MG63 (cell line): ENCODE measurements around the gene RPL35. TPM values are rescaled to one million over a fixed set of nuclear protein-coding genes. Genes with fewer than 3 reads are reported as not detected.
A peak's percentile ranks its signal among the peaks of the same experiment; 100 is the strongest.

Source experiments
- DNase-seq: peaks from one replicate; pipeline ENCODE4 v3.0.0-alpha.2; 2020
- H3K27me3 ChIP-seq: fragments of 250-450 bp; sonication (Bioruptor Pico); 2 replicates; pipeline ENCODE4 v1.5.1; 2020; ENCODE audit warnings: mild to moderate bottlenecking, moderate library complexity
- H3K36me3 ChIP-seq: fragments of 250-450 bp; sonication (Bioruptor Pico); 2 replicates; pipeline ENCODE4 v1.5.1; 2020; ENCODE audit warnings: mild to moderate bottlenecking, moderate library complexity
- H3K4me3 ChIP-seq: fragments of 250-450 bp; sonication (Bioruptor Pico); 2 replicates; pipeline ENCODE4 v1.5.1; 2020; ENCODE audit warnings: mild to moderate bottlenecking, moderate library complexity
- H3K9me3 ChIP-seq: fragments of 250-450 bp; sonication (Bioruptor Pico); 2 replicates; pipeline ENCODE4 v1.5.1; 2020; ENCODE audit warnings: mild to moderate bottlenecking, moderate library complexity
- total RNA-seq: library from RNA; depleted of rRNA; stranded (reverse); fragments of >200 nt; shearing (Covaris generic); gene quantifications from 2 replicates; pipeline ENCODE4 v1.2.3, GENCODE V29; 2014; ENCODE audit warnings: low replicate concordance; rRNA removed

RPL35 gene
- 3,004 and 3,358 TPM in 2 replicates for total RNA-seq

- peak; percentile 95 for DNase-seq
- H3K9me3 ChIP-seq, result no peaks in the 10 kb centered on the region
- H3K36me3 ChIP-seq, result peaks cover 50% of the 10 kb centered on the region
- H3K4me3 ChIP-seq, result peak within 1 kb of the TSS; percentile 73
- no peaks in the 10 kb centered on the region for H3K27me3 ChIP-seq
These were observed at the start of gene RPL35, which contains the start of gene ARPC5L for GRCh38 chr9:124861342-124862229. RPL35 (minus strand) TSS chr9:124861957; CDS start chr9:124861912, 45 bp downstream. ARPC5L (plus strand) TSS chr9:124862130; CDS start chr9:124869291, 7,161 bp downstream.

GRCh38 chr9:124908098-124908497 lies 46.3 kb upstream of the RPL35 start:
- H3K4me3 ChIP-seq, result no peak overlapping the region
- no peak for DNase-seq
- H3K27me3 ChIP-seq, result no peaks in the 10 kb centered on the region
- no peaks in the 10 kb centered on the region for H3K9me3 ChIP-seq
- peaks cover 22% of the 10 kb centered on the region for H3K36me3 ChIP-seq

- Histone ChIP-seq H3K27me3 (no peaks in the 10 kb centered on the region), H3K36me3 (peaks cover 26% of the 10 kb centered on the region), H3K9me3 (no peaks in the 10 kb centered on the region), H3K4me3 (no peak overlapping the region)
- DNase-seq, result no peak
These were observed 45.2 kb upstream of the RPL35 start for GRCh38 chr9:124906966-124907365.

- no peak for DNase-seq
- Histone ChIP-seq H3K9me3 (no peaks in the 10 kb centered on the region), H3K4me3 (no peak overlapping the region), H3K27me3 (no peaks in the 10 kb centered on the region), H3K36me3 (peaks cover 25% of the 10 kb centered on the region)
These were observed 38.1 kb upstream of the RPL35 start for GRCh38 chr9:124899845-124900244.

- no peak overlapping the region for H3K4me3 ChIP-seq
- H3K27me3 ChIP-seq, result no peaks in the 10 kb centered on the region
- DNase-seq, result no peak
- H3K36me3 ChIP-seq, result peaks cover 30% of the 10 kb centered on the region
- no peaks in the 10 kb centered on the region for H3K9me3 ChIP-seq
These were observed 36.1 kb upstream of the RPL35 start for GRCh38 chr9:124897570-124898460.

GRCh38 chr9:124894741-124895170 lies 33.0 kb upstream of the RPL35 start:
- peaks cover 25% of the 10 kb centered on the region for H3K36me3 ChIP-seq
- H3K4me3 ChIP-seq, result no peak overlapping the region
- no peak for DNase-seq
- H3K27me3 ChIP-seq, result no peaks in the 10 kb centered on the region
- H3K9me3 ChIP-seq, result no peaks in the 10 kb centered on the region

- Histone ChIP-seq H3K36me3 (peaks cover 23% of the 10 kb centered on the region), H3K4me3 (no peak overlapping the region), H3K27me3 (no peaks in the 10 kb centered on the region), H3K9me3 (no peaks in the 10 kb centered on the region)
- no peak for DNase-seq
These were observed 32.4 kb upstream of the RPL35 start for GRCh38 chr9:124894035-124894740.

GRCh38 chr9:124890179-124890578 lies 28.4 kb upstream of the RPL35 start:
- H3K36me3 ChIP-seq, result peaks cover 18% of the 10 kb centered on the region
- no peak for DNase-seq
- no peaks in the 10 kb centered on the region for H3K9me3 ChIP-seq
- no peaks in the 10 kb centered on the region for H3K27me3 ChIP-seq
- no peak overlapping the region for H3K4me3 ChIP-seq

- H3K9me3 ChIP-seq, result no peaks in the 10 kb centered on the region
- no peaks in the 10 kb centered on the region for H3K27me3 ChIP-seq
- DNase-seq, result no peak
- H3K4me3 ChIP-seq, result no peak overlapping the region
- peaks cover 22% of the 10 kb centered on the region for H3K36me3 ChIP-seq
These were observed 27.2 kb upstream of the RPL35 start for GRCh38 chr9:124889006-124889405.

GRCh38 chr9:124887832-124888231 lies 26.1 kb upstream of the RPL35 start:
- Histone ChIP-seq H3K9me3 (no peaks in the 10 kb centered on the region), H3K36me3 (peaks cover 17% of the 10 kb centered on the region), H3K4me3 (no peak overlapping the region), H3K27me3 (no peaks in the 10 kb centered on the region)
- DNase-seq, result no peak

- peaks cover 19% of the 10 kb centered on the region for H3K36me3 ChIP-seq
- no peak for DNase-seq
- no peak overlapping the region for H3K4me3 ChIP-seq
- H3K9me3 ChIP-seq, result no peaks in the 10 kb centered on the region
- no peaks in the 10 kb centered on the region for H3K27me3 ChIP-seq
These were observed 25.2 kb upstream of the RPL35 start for GRCh38 chr9:124886866-124887492.

GRCh38 chr9:124886461-124886860 lies 24.7 kb upstream of the RPL35 start:
- Histone ChIP-seq H3K27me3 (no peaks in the 10 kb centered on the region), H3K4me3 (no peak overlapping the region), H3K9me3 (no peaks in the 10 kb centered on the region), H3K36me3 (peaks cover 19% of the 10 kb centered on the region)
- no peak for DNase-seq

- Histone ChIP-seq H3K4me3 (no peak overlapping the region), H3K27me3 (no peaks in the 10 kb centered on the region), H3K36me3 (peaks cover 19% of the 10 kb centered on the region), H3K9me3 (no peaks in the 10 kb centered on the region)
- DNase-seq, result no peak
These were observed 23.8 kb upstream of the RPL35 start for GRCh38 chr9:124885551-124885950.

GRCh38 chr9:124884376-124884775 lies 22.6 kb upstream of the RPL35 start:
- H3K27me3 ChIP-seq, result no peaks in the 10 kb centered on the region
- peaks cover 24% of the 10 kb centered on the region for H3K36me3 ChIP-seq
- H3K4me3 ChIP-seq, result no peak overlapping the region
- DNase-seq, result no peak
- no peaks in the 10 kb centered on the region for H3K9me3 ChIP-seq

- H3K36me3 ChIP-seq, result peaks cover 36% of the 10 kb centered on the region
- H3K9me3 ChIP-seq, result no peaks in the 10 kb centered on the region
- H3K4me3 ChIP-seq, result no peak overlapping the region
- DNase-seq, result no peak
- no peaks in the 10 kb centered on the region for H3K27me3 ChIP-seq
These were observed 20.5 kb upstream of the RPL35 start for GRCh38 chr9:124882231-124882630.

- Histone ChIP-seq H3K36me3 (peaks cover 45% of the 10 kb centered on the region), H3K9me3 (no peaks in the 10 kb centered on the region), H3K27me3 (no peaks in the 10 kb centered on the region), H3K4me3 (no peak overlapping the region)
- no peak for DNase-seq
These were observed 19.5 kb upstream of the RPL35 start for GRCh38 chr9:124881138-124881743.
